ENCODE data around the gene SETBP1.

Gene SETBP1

DNA sequence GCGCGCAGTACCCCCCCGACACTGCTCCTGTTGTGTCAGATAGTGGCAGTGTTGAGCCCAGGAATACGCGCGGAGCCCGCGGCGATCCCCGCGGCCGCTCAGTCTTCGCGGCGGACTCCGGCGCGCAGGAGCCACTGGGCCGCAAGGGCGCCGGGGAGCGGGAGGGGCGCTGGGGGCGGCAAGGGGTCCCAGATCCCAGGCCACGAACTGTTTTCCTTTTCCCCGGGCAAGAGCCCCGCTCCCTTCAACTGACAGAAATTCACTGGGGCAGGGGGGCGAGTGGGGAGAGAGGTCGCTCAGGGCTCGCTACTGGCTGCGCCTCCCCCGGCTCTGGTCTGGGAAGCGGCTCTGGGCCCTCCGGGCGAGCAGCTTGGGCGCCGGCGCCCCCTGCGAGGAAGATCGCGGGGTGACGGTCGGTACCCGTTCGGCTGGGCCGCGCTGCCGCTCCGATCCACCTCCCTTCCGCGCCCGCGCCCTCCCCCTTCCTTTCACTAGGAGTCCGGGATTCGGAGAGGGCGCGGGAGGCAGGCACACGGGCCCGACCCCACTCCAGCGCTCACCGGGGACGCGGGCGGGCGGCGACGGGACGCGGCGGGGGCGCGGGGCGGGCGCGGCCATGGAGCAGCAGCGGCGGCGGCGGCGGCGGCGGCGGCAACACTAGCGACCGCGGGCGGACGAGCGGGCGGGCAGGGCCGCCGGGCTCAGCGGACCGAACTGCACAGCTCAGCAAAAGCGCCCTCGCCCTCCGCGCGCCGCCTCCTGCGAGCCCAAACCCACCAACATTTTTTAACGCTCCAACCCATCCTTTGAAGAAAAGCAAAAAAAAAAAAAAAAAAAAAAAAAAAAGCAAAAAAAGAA is 1.4 kb upstream of the SETBP1 start:
- H3K9me3 ChIP-seq (replicated peaks in 1 of 2; ENCODE audit: control insufficient read depth in 2 of 2, insufficient read depth in 1 of 2, low read depth in 1 of 2, low read length in 2 of 2) = no peaks in the 10 kb centered on the region
- no peak overlapping the region for H2BK15ac ChIP-seq (ENCODE audit: low read length)
- peak overlapping the region; percentile 67 for H3K4me2 ChIP-seq (ENCODE audit: insufficient read depth, low read length, poor library complexity, severe bottlenecking)
- H4K8ac ChIP-seq (ENCODE audit: low read depth, low read length) = no peak overlapping the region
- peak overlapping the region; percentile 88 for H3K27ac ChIP-seq (replicated peaks; ENCODE audit: low read length)
- peak; percentile 65 for DNase-seq (ENCODE audit: low spot score)
- H4K91ac ChIP-seq (ENCODE audit: low read depth, low read length, poor library complexity) = peak overlapping the region; percentile 74
- no CpG with 5 or more reads among the region's 102 CpGs for WGBS, 2 donors (ENCODE audit: extremely low coverage in 2 of 2, insufficient read length in 2 of 2, insufficient replicate concordance in 1 of 2)
- H2BK5ac ChIP-seq (ENCODE audit: low read length) = peak overlapping the region; percentile 82
- H2AK5ac ChIP-seq (ENCODE audit: low read depth, low read length) = no peak overlapping the region
- H3K23ac ChIP-seq (ENCODE audit: low read depth, low read length, poor library complexity) = peak overlapping the region; percentile 18
- peaks cover 16 to 19% of the 10 kb centered on the region in 2 donors for H3K4me1 ChIP-seq (ENCODE audit: control insufficient read depth in 2 of 2, insufficient read depth in 1 of 2, low read depth in 1 of 2, low read length in 2 of 2)
- H3K4me3 ChIP-seq (ENCODE audit: low read length in 2 of 2) = peak overlapping the region; percentile 80 to 95
- peak overlapping the region; percentile 90 for H2AFZ ChIP-seq (ENCODE audit: low read length)
- peak overlapping the region; percentile 98 for H3K18ac ChIP-seq (ENCODE audit: low read length)
- no peaks in the 10 kb centered on the region for H3K79me1 ChIP-seq (ENCODE audit: low read depth, low read length)
- peak overlapping the region; percentile 93 for H3K9ac ChIP-seq (ENCODE audit: low read depth, low read length, poor library complexity)
- H2BK120ac ChIP-seq (ENCODE audit: low read depth, low read length) = no peak overlapping the region
- no peak overlapping the region for H2BK12ac ChIP-seq (ENCODE audit: low read length)
- H3K4ac ChIP-seq (ENCODE audit: low read length) = no peak overlapping the region
- no peaks in the 10 kb centered on the region for H3K27me3 ChIP-seq (ENCODE audit: control insufficient read depth in 3 of 3, insufficient read depth in 3 of 3, low read depth in 1 of 3, low read length in 3 of 3)
- no peaks in the 10 kb centered on the region for H3K36me3 ChIP-seq (replicated peaks in 1 of 2; ENCODE audit: control insufficient read depth in 2 of 2, insufficient read depth in 2 of 2, low read length in 2 of 2)
- H3K14ac ChIP-seq (ENCODE audit: low read length) = no peak overlapping the region

DNA sequence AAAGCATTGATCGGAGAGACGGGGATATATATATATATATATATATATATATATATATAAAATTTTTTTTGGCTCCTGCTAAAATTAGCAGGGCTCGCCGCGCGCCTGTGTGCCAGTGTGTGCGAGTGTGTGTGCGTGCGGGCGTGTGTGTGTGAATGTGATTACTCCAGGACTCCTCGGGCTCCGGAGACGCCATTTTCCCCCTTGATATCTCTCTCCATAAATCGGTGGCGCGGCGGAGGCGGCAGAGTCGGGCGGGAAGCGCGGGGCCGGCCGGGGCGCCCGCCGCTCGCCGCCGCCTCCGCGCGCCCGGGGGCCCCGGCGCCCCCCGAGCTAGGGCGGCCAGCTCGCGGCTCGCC is 795 bp upstream of the SETBP1 start:
- peak overlapping the region; percentile 96 for H3K18ac ChIP-seq (ENCODE audit: low read length)
- no CpG with 5 or more reads among the region's 41 CpGs for WGBS, 2 donors (ENCODE audit: extremely low coverage in 2 of 2, insufficient read length in 2 of 2, insufficient replicate concordance in 1 of 2)
- peak overlapping the region; percentile 95 for H3K14ac ChIP-seq (ENCODE audit: low read length)
- no peak overlapping the region for H2BK120ac ChIP-seq (ENCODE audit: low read depth, low read length)
- H2AFZ ChIP-seq (ENCODE audit: low read length) = peak overlapping the region; percentile 88
- DNase-seq (ENCODE audit: low spot score) = no peak
- peak overlapping the region; percentile 80 to 89 for H3K4me3 ChIP-seq (ENCODE audit: low read length in 2 of 2)
- no peaks in the 10 kb centered on the region for H3K79me1 ChIP-seq (ENCODE audit: low read depth, low read length)
- peak overlapping the region; percentile 89 for H3K9ac ChIP-seq (ENCODE audit: low read depth, low read length, poor library complexity)
- no peak overlapping the region for H4K8ac ChIP-seq (ENCODE audit: low read depth, low read length)
- H2BK5ac ChIP-seq (ENCODE audit: low read length) = peak overlapping the region; percentile 82
- peak overlapping the region; percentile 58 for H2AK5ac ChIP-seq (ENCODE audit: low read depth, low read length)
- peak overlapping the region; percentile 61 for H3K27ac ChIP-seq (replicated peaks; ENCODE audit: low read length)
- H3K4me1 ChIP-seq (ENCODE audit: control insufficient read depth in 2 of 2, insufficient read depth in 1 of 2, low read depth in 1 of 2, low read length in 2 of 2) = peaks cover 16 to 19% of the 10 kb centered on the region in 2 donors
- no peaks in the 10 kb centered on the region for H3K9me3 ChIP-seq (replicated peaks in 1 of 2; ENCODE audit: control insufficient read depth in 2 of 2, insufficient read depth in 1 of 2, low read depth in 1 of 2, low read length in 2 of 2)
- no peak overlapping the region for H2BK15ac ChIP-seq (ENCODE audit: low read length)
- H3K36me3 ChIP-seq (replicated peaks in 1 of 2; ENCODE audit: control insufficient read depth in 2 of 2, insufficient read depth in 2 of 2, low read length in 2 of 2) = no peaks in the 10 kb centered on the region
- H3K4me2 ChIP-seq (ENCODE audit: insufficient read depth, low read length, poor library complexity, severe bottlenecking) = peak overlapping the region; percentile 81
- no peak overlapping the region for H3K4ac ChIP-seq (ENCODE audit: low read length)
- H2BK12ac ChIP-seq (ENCODE audit: low read length) = no peak overlapping the region
- H4K91ac ChIP-seq (ENCODE audit: low read depth, low read length, poor library complexity) = no peak overlapping the region
- no peak overlapping the region for H3K23ac ChIP-seq (ENCODE audit: low read depth, low read length, poor library complexity)
- H3K27me3 ChIP-seq (ENCODE audit: control insufficient read depth in 3 of 3, insufficient read depth in 3 of 3, low read depth in 1 of 3, low read length in 3 of 3) = no peaks in the 10 kb centered on the region

DNA sequence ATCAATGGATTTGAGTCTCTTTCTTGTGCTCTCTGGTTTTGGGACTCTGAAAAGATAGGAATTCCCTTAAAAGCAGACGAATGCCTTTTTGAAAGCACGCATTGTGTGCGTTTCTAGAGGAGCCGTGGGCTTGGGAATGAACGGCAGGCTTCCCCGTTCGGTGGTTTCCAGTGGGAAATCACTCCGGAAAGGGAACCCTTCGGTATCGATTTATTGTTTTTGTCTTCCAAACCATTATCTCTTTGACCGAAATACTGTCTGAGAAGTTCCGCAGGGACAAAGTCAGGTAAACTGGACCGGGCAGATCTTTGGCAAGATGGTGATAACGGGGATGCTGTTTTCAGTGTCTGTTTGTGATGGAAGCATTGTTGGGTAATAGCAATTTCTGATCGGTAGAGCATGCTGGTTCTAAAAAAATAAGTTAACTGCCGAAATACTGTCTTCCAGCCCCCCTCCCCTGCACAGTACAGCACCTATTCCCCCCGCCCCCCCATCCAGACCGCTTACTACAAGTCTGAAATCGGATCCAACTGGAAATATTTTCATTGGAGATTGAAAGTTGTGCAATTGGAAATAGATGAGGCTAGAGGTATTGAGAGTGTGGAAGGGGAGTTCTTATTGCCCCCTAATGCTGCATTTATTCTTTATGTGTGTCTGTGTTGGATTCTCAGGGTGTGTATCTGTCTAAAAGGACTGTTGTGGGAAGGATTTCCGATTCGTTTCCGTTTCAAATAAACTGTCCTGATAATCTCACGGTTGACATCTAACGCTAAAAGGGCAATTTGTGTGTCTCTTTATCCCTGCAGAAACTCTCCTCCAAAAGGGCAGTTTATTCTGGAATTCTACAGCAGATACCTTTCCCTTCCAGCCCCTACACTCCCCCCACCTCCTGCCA is 635 bp downstream of the SETBP1 start:
- H3K36me3 ChIP-seq (replicated peaks in 1 of 2; ENCODE audit: control insufficient read depth in 2 of 2, insufficient read depth in 2 of 2, low read length in 2 of 2) = no peaks in the 10 kb centered on the region
- no peak overlapping the region for H2BK15ac ChIP-seq (ENCODE audit: low read length)
- no peak overlapping the region for H3K4ac ChIP-seq (ENCODE audit: low read length)
- H2AFZ ChIP-seq (ENCODE audit: low read length) = peak overlapping the region; percentile 88
- no peak for DNase-seq (ENCODE audit: low spot score)
- H3K9ac ChIP-seq (ENCODE audit: low read depth, low read length, poor library complexity) = no peak overlapping the region
- H3K18ac ChIP-seq (ENCODE audit: low read length) = peak overlapping the region; percentile 23
- H2BK120ac ChIP-seq (ENCODE audit: low read depth, low read length) = no peak overlapping the region
- H3K9me3 ChIP-seq (replicated peaks in 1 of 2; ENCODE audit: control insufficient read depth in 2 of 2, insufficient read depth in 1 of 2, low read depth in 1 of 2, low read length in 2 of 2) = no peaks in the 10 kb centered on the region
- H2AK5ac ChIP-seq (ENCODE audit: low read depth, low read length) = no peak overlapping the region
- no peak overlapping the region for H4K8ac ChIP-seq (ENCODE audit: low read depth, low read length)
- peak overlapping the region; percentile 80 to 84 for H3K4me3 ChIP-seq (ENCODE audit: low read length in 2 of 2)
- no peak overlapping the region for H4K91ac ChIP-seq (ENCODE audit: low read depth, low read length, poor library complexity)
- no CpG with 5 or more reads among the region's 24 CpGs for WGBS, 2 donors (ENCODE audit: extremely low coverage in 2 of 2, insufficient read length in 2 of 2, insufficient replicate concordance in 1 of 2)
- H3K79me1 ChIP-seq (ENCODE audit: low read depth, low read length) = no peaks in the 10 kb centered on the region
- H3K27me3 ChIP-seq (ENCODE audit: control insufficient read depth in 3 of 3, insufficient read depth in 3 of 3, low read depth in 1 of 3, low read length in 3 of 3) = no peaks in the 10 kb centered on the region
- peak overlapping the region; percentile 79 for H3K4me2 ChIP-seq (ENCODE audit: insufficient read depth, low read length, poor library complexity, severe bottlenecking)
- no peak overlapping the region for H2BK5ac ChIP-seq (ENCODE audit: low read length)
- peak overlapping the region; percentile 45 for H3K27ac ChIP-seq (replicated peaks; ENCODE audit: low read length)
- H2BK12ac ChIP-seq (ENCODE audit: low read length) = no peak overlapping the region
- H3K14ac ChIP-seq (ENCODE audit: low read length) = no peak overlapping the region
- H3K4me1 ChIP-seq (ENCODE audit: control insufficient read depth in 2 of 2, insufficient read depth in 1 of 2, low read depth in 1 of 2, low read length in 2 of 2) = peaks cover 16 to 19% of the 10 kb centered on the region in 2 donors
- H3K23ac ChIP-seq (ENCODE audit: low read depth, low read length, poor library complexity) = no peak overlapping the region

All from neuronal stem cell (in vitro differentiated cells).